Glutamatergic neuron (in vitro differentiated cells): ENCODE data around the gene CPA4. TPM values are rescaled to one million over a fixed set of nuclear protein-coding genes. Genes with fewer than 3 reads are reported as not detected.

Experiments
- DNase-seq: peaks from one replicate; pipeline ENCODE4 v3.0.0; 2022
- H3K27ac Mint-ChIP-seq: one replicate; pipeline ENCODE4 v1.8.0; 2020; ENCODE audit warnings: mild to moderate bottlenecking, mixed read lengths, inconsistent platforms; ENCODE audit not compliant: unreplicated experiment
- H3K27me3 Mint-ChIP-seq: one replicate; pipeline ENCODE4 v1.8.0; 2020; ENCODE audit warnings: mild to moderate bottlenecking, moderate library complexity, mixed read lengths, inconsistent platforms; ENCODE audit not compliant: unreplicated experiment
- H3K36me3 Mint-ChIP-seq: one replicate; pipeline ENCODE4 v1.8.0; 2020; ENCODE audit warnings: mild to moderate bottlenecking, mixed read lengths, inconsistent platforms; ENCODE audit not compliant: unreplicated experiment
- H3K4me1 Mint-ChIP-seq: one replicate; pipeline ENCODE4 v1.8.0; 2020; ENCODE audit warnings: mild to moderate bottlenecking, low read depth, mixed read lengths, inconsistent platforms; ENCODE audit not compliant: unreplicated experiment
- H3K4me3 Mint-ChIP-seq: one replicate; pipeline ENCODE4 v1.8.0; 2020; ENCODE audit warnings: mild to moderate bottlenecking, mixed read lengths, inconsistent platforms; ENCODE audit not compliant: unreplicated experiment
- H3K9me3 Mint-ChIP-seq: one replicate; pipeline ENCODE4 v1.8.0; 2020; ENCODE audit warnings: mild to moderate bottlenecking, moderate library complexity, mixed read lengths, inconsistent platforms; ENCODE audit not compliant: unreplicated experiment
- total RNA-seq: library from RNA; stranded (reverse); fragmentation: NEBNext Ultra II Directional; extraction: Animal tissue kit (Norgen Biotek cat#: 25700); gene quantifications from one replicate; pipeline ENCODE4 v1.2.1, GENCODE V29; 2021; ENCODE audit not compliant: unreplicated experiment
- TF ChIP-seq, protein P1 (sequence below): fragments of 200-600 bp; sonication (generic); IDR thresholded peaks from one replicate; pipeline ENCODE4 v1.5.0; 2021; ENCODE audit not compliant: partially characterized antibody, unreplicated experiment

The CPA4 gene
- total RNA-seq, 1 donor from 2014 or later = not detected

DNA sequence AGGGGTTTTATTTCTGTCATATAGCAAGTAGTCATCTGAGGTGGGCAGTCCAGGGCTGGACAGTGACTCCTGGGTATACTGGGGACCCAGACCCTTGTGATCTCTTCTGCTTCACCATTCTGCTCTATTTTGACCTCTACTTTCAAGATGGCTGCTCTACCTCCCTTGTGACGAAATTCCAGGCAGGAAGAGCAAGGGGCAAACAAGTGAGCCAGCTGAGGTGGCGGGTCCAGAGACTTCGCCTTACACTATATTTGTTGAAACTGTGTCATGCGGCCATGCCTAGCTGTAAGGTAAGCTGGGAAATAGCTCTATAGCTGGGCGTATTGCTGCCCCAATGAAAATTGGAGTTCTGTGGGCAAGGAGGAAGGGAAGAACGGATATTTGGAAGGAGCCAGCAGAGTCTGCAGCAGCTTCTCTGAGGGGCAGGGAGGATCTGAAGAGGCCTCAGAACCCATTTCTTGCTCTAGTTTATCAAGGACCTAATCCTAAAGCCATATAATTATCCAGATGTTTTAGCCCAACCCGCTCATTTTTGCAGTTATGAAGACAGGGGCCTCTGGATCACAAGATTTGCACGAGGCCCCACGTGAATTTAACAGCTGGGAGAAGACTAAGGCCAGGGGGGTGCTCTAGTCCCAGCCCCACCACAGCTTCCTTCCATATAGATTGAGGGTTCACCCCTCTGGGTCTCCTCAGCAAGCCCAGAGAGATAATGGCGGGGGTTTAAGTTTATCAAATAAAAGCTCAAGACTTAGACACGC is 79.6 kb downstream of the CPA4 start:
- no peak for DNase-seq
- H3K36me3 Mint-ChIP-seq = peaks cover 22% of the 10 kb centered on the region
- H3K27ac Mint-ChIP-seq = no peak overlapping the region
- peaks cover 6% of the 10 kb centered on the region for H3K4me1 Mint-ChIP-seq
- TF ChIP-seq, protein P1, sequence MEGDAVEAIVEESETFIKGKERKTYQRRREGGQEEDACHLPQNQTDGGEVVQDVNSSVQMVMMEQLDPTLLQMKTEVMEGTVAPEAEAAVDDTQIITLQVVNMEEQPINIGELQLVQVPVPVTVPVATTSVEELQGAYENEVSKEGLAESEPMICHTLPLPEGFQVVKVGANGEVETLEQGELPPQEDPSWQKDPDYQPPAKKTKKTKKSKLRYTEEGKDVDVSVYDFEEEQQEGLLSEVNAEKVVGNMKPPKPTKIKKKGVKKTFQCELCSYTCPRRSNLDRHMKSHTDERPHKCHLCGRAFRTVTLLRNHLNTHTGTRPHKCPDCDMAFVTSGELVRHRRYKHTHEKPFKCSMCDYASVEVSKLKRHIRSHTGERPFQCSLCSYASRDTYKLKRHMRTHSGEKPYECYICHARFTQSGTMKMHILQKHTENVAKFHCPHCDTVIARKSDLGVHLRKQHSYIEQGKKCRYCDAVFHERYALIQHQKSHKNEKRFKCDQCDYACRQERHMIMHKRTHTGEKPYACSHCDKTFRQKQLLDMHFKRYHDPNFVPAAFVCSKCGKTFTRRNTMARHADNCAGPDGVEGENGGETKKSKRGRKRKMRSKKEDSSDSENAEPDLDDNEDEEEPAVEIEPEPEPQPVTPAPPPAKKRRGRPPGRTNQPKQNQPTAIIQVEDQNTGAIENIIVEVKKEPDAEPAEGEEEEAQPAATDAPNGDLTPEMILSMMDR = no peak
- no peak overlapping the region for H3K4me3 Mint-ChIP-seq
- H3K27me3 Mint-ChIP-seq = peaks cover 3% of the 10 kb centered on the region
- peaks cover 15% of the 10 kb centered on the region for H3K9me3 Mint-ChIP-seq

Other genes starting within 250 kb of the CPA4 start
- 30.1 TPM for gene ZC3HC1, start 241.8 kb upstream of the CPA4 start, total RNA-seq
- 29.8 TPM for gene KLHDC10, start 222.6 kb upstream of the CPA4 start, total RNA-seq
- 15.4 TPM for gene TMEM209, start 87.8 kb upstream of the CPA4 start, total RNA-seq
- gene SSMEM1, start 85.3 kb upstream of the CPA4 start, total RNA-seq = not detected
- not detected for gene CPA2, start 26.3 kb upstream of the CPA4 start, total RNA-seq
- not detected for gene CPA5, start 51.7 kb downstream of the CPA4 start, total RNA-seq
- not detected for gene CPA1, start 87.3 kb downstream of the CPA4 start, total RNA-seq
- 34.7 TPM for gene CEP41, start 147.9 kb downstream of the CPA4 start, total RNA-seq
- 186 TPM for gene MEST, start 198.9 kb downstream of the CPA4 start, total RNA-seq